ENCODE measurements around the gene TMEFF1. TPM values are rescaled to one million over a fixed set of nuclear protein-coding genes. Genes with fewer than 3 reads are reported as not detected.
"Not testable (repeated sequence)": the region's sequence is repeated elsewhere in the genome, so short reads cannot be mapped to it uniquely, and the experiment has no call there.

TMEFF1 gene
- total and polyA plus RNA-seq, 12 donors: 0.14 to 1.8 (median 0.24) TPM; not detected in 8

GRCh38 chr9:100499866-100500265 lies 26.9 kb downstream of the TMEFF1 start:
- no peak overlapping the region for H3K4me3 ChIP-seq
- H3K9me3 ChIP-seq (replicated peaks in 1 of 3): no peaks in the 10 kb centered on the region
- intact Hi-C loops (cut with DNase I): loop anchor here in 1 of 2 donors (10.0 kb wide), 1 partner anchor 95 kb away; no protein-coding TSS in a partner anchor
- no peaks in the 10 kb centered on the region for H3K27me3 ChIP-seq
- TF ChIP-seq CTCF (IDR thresholded peaks at IDR 0.05): no peak
- TF ChIP-seq POLR2A (IDR thresholded peaks at IDR 0.05): no peak
- no peak overlapping the region for H3K27ac ChIP-seq
- 84 to 98% (median 93%) methylated on average over 2 of the region's 2 CpGs for WGBS, 4 donors
- DNase-seq: no peak
- H3K36me3 ChIP-seq (replicated peaks in 1 of 2): no peaks in the 10 kb centered on the region
- H3K4me1 ChIP-seq (replicated peaks in 1 of 2): no peaks in the 10 kb centered on the region

- H3K27ac ChIP-seq: no peak overlapping the region
- 39 to 46% (median 41%) methylated on average over 4 of the region's 4 CpGs for WGBS, 4 donors
- DNase-seq: peak; percentile 61 to 85 (median 77)
- no peaks in the 10 kb centered on the region for H3K27me3 ChIP-seq
- TF ChIP-seq POLR2A (IDR thresholded peaks at IDR 0.05) (no peak), CTCF (IDR thresholded peaks at IDR 0.05) (peak; percentile 39 to 76 (median 52))
- H3K4me1 ChIP-seq (replicated peaks in 1 of 2): no peaks in the 10 kb centered on the region
- peaks cover 0 to 5% (median 0%) of the 10 kb centered on the region in 3 donors for H3K9me3 ChIP-seq (replicated peaks in 1 of 3)
- H3K4me3 ChIP-seq: no peak overlapping the region
- no peaks in the 10 kb centered on the region for H3K36me3 ChIP-seq (replicated peaks in 1 of 2)
- intact Hi-C loops (cut with DNase I): loop anchor here in 1 of 2 donors (10.0 kb wide), 1 partner anchor 89 kb away; no protein-coding TSS in a partner anchor
Measured at GRCh38 chr9:100505564-100506159, 32.7 kb downstream of the TMEFF1 start.

- H3K36me3 ChIP-seq (replicated peaks in 1 of 2); DNase-seq; H3K9me3 ChIP-seq (replicated peaks in 1 of 3); H3K27me3 ChIP-seq; H3K4me1 ChIP-seq (replicated peaks in 1 of 2); H3K4me3 ChIP-seq; H3K27ac ChIP-seq: not testable (repeated sequence)
- intact Hi-C loops (cut with DNase I): loop anchor here in 1 of 2 donors (10.0 kb wide), 1 partner anchor 87 kb away; no protein-coding TSS in a partner anchor
Measured at GRCh38 chr9:100507350-100507749, 34.4 kb downstream of the TMEFF1 start.

- Histone ChIP-seq H3K27ac (no peak overlapping the region), H3K4me1 (replicated peaks in 1 of 2) (no peaks in the 10 kb centered on the region), H3K27me3 (no peaks in the 10 kb centered on the region), H3K36me3 (replicated peaks in 1 of 2) (no peaks in the 10 kb centered on the region), H3K9me3 (replicated peaks in 1 of 3) (peaks cover 0 to 5% (median 0%) of the 10 kb centered on the region in 3 donors), H3K4me3 (no peak overlapping the region)
- intact Hi-C loops (cut with DNase I): no loop called here
- TF ChIP-seq POLR2A (IDR thresholded peaks at IDR 0.05) (no peak), CTCF (IDR thresholded peaks at IDR 0.05) (no peak)
- no peak for DNase-seq
- 95 to 100% (median 100%) methylated on average over 1 of the region's 1 CpG for WGBS, 4 donors
Measured at GRCh38 chr9:100511205-100511604, 38.3 kb downstream of the TMEFF1 start.
